ENCODE data around the gene DNAH12.
"Not testable (repeated sequence)": the region's sequence is repeated elsewhere in the genome, so short reads cannot be mapped to it uniquely, and the experiment has no call there.

DNAH12 gene

DNA sequence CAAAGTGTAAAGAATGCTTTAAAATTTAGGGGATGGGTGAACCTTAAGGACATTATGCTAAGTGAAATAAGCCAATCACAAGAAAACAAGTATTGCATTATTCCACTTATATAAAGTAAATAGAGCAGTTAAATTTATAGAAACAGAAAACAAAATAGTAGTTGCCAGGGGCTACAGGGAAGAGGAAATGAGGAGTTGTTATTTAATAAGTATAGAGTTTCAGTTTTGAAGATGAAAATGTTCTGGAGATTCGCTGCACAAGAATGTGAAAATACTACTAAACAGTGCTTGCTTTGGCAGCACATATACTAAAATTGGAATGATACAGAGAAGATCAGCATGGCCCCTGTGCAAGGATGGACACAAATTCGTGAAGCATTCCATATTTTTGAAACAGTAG is 32.0 kb downstream of the DNAH12 start:
- DNase-seq (ENCODE audit: low read depth, low spot score): no peak
- H3K9me3 ChIP-seq (ENCODE audit: insufficient read depth, low read length): no peaks in the 10 kb centered on the region
- TF ChIP-seq SUZ12 (IDR thresholded peaks at IDR 0.05; ENCODE audit: extremely low read depth, insufficient read depth, insufficient read length) (no peak), ZNF274 (IDR thresholded peaks at IDR 0.05; ENCODE audit: low read depth, low read length) (no peak), YY1 (IDR thresholded peaks at IDR 0.05; ENCODE audit: insufficient read depth, insufficient read length) (no peak)
- H3K4me1 ChIP-seq (ENCODE audit: insufficient read depth, insufficient read length): no peaks in the 10 kb centered on the region
- no peak overlapping the region for H3K9ac ChIP-seq (ENCODE audit: insufficient read length, low read depth)
- no peak overlapping the region for H3K4me3 ChIP-seq (ENCODE audit: insufficient read length, low read depth)
- H3K36me3 ChIP-seq (ENCODE audit: insufficient read depth, insufficient read length, low read length): no peaks in the 10 kb centered on the region
- no peaks in the 10 kb centered on the region for H3K27me3 ChIP-seq (ENCODE audit: insufficient read depth, insufficient read length)

DNA sequence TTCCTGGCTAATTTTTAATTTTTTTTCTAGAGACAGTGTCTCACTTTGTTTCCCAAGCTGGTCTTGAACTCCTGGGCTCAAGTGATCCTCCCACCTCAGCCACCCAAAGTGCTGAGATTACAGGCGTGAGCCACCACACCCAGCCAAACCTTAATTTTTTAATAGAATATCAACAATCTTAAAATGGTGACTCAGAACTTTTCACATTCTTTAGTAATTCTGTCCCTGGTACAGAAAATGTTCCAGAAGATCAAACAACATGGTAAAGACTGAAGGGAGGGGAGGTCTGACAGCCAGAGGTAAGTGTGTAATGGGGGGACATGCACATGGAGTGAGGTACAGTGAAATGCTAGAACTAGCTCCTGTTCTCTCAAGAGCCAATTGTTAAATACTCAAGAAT is 38.2 kb downstream of the DNAH12 start:
- DNase-seq (ENCODE audit: low read depth, low spot score): no peak
- no peaks in the 10 kb centered on the region for H3K9me3 ChIP-seq (ENCODE audit: insufficient read depth, low read length)
- no peaks in the 10 kb centered on the region for H3K36me3 ChIP-seq (ENCODE audit: insufficient read depth, insufficient read length, low read length)
- no peak overlapping the region for H3K4me3 ChIP-seq (ENCODE audit: insufficient read length, low read depth)
- no peak overlapping the region for H3K9ac ChIP-seq (ENCODE audit: insufficient read length, low read depth)
- TF ChIP-seq ZNF274 (IDR thresholded peaks at IDR 0.05; ENCODE audit: low read depth, low read length) (no peak), YY1 (IDR thresholded peaks at IDR 0.05; ENCODE audit: insufficient read depth, insufficient read length) (no peak), SUZ12 (IDR thresholded peaks at IDR 0.05; ENCODE audit: extremely low read depth, insufficient read depth, insufficient read length) (no peak)
- H3K4me1 ChIP-seq (ENCODE audit: insufficient read depth, insufficient read length): no peaks in the 10 kb centered on the region
- no peaks in the 10 kb centered on the region for H3K27me3 ChIP-seq (ENCODE audit: insufficient read depth, insufficient read length)

DNA sequence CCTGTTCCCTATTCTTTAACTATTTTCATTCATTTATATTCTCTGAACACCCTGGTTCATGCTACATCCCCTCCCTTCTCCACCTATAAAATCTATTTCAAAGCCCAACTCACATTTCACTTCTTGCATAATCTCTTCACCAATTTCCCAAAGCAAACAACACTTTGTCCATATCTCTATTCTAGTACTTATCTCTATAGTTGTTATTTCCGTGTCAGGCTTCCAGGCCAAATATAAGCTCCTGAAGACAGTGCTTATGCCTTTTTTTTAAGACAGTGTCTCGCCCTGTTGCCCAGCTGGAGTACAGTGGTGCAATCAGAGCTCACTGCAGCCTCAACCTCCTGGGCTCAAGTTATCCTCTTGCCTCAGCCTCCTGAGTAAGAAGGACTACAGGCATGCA is 43.6 kb downstream of the DNAH12 start:
- TF ChIP-seq YY1 (IDR thresholded peaks at IDR 0.05; ENCODE audit: insufficient read depth, insufficient read length) (no peak), SUZ12 (IDR thresholded peaks at IDR 0.05; ENCODE audit: extremely low read depth, insufficient read depth, insufficient read length) (no peak), ZNF274 (IDR thresholded peaks at IDR 0.05; ENCODE audit: low read depth, low read length) (no peak)
- Histone ChIP-seq H3K4me1 (ENCODE audit: insufficient read depth, insufficient read length) (no peaks in the 10 kb centered on the region), H3K36me3 (ENCODE audit: insufficient read depth, insufficient read length, low read length) (no peaks in the 10 kb centered on the region), H3K9me3 (ENCODE audit: insufficient read depth, low read length) (no peaks in the 10 kb centered on the region), H3K4me3 (ENCODE audit: insufficient read length, low read depth) (no peak overlapping the region), H3K27me3 (ENCODE audit: insufficient read depth, insufficient read length) (no peaks in the 10 kb centered on the region), H3K9ac (ENCODE audit: insufficient read length, low read depth) (no peak overlapping the region)
- no peak for DNase-seq (ENCODE audit: low read depth, low spot score)

DNA sequence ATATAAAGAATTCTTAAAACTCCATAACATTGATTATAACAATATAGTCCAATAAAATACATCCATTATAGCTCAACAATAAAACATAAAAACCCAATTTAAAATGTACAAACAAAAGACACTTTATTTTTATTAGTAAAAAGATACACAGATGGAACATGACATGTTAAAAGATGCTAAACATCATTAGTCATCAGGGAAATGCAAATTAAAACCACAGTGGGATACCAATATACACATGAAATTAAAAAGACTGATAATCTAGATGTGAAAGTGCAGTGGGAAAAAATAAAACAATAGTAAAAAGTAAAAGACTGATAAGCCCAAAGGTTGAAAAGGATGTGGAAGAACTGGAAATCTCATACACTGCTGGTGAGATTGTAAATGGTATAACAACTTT is 46.2 kb downstream of the DNAH12 start:
- no peaks in the 10 kb centered on the region for H3K27me3 ChIP-seq (ENCODE audit: insufficient read depth, insufficient read length)
- DNase-seq (ENCODE audit: low read depth, low spot score): no peak
- no peak overlapping the region for H3K9ac ChIP-seq (ENCODE audit: insufficient read length, low read depth)
- H3K36me3 ChIP-seq (ENCODE audit: insufficient read depth, insufficient read length, low read length): no peaks in the 10 kb centered on the region
- no peaks in the 10 kb centered on the region for H3K4me1 ChIP-seq (ENCODE audit: insufficient read depth, insufficient read length)
- no peak overlapping the region for H3K4me3 ChIP-seq (ENCODE audit: insufficient read length, low read depth)
- no peaks in the 10 kb centered on the region for H3K9me3 ChIP-seq (ENCODE audit: insufficient read depth, low read length)
- TF ChIP-seq ZNF274 (IDR thresholded peaks at IDR 0.05; ENCODE audit: low read depth, low read length): no peak

- no peak for DNase-seq (ENCODE audit: low read depth, low spot score)
- Histone ChIP-seq H3K9me3 (ENCODE audit: insufficient read depth, low read length) (no peaks in the 10 kb centered on the region), H3K36me3 (ENCODE audit: insufficient read depth, insufficient read length, low read length) (no peaks in the 10 kb centered on the region), H3K4me3 (ENCODE audit: insufficient read length, low read depth) (no peak overlapping the region), H3K27me3 (ENCODE audit: insufficient read depth, insufficient read length) (no peaks in the 10 kb centered on the region), H3K9ac (ENCODE audit: insufficient read length, low read depth) (no peak overlapping the region), H3K4me1 (ENCODE audit: insufficient read depth, insufficient read length) (no peaks in the 10 kb centered on the region)
- no peak for TF ChIP-seq SUZ12 (IDR thresholded peaks at IDR 0.05; ENCODE audit: extremely low read depth, insufficient read depth, insufficient read length)
- TF ChIP-seq ZNF274 (IDR thresholded peaks at IDR 0.05; ENCODE audit: low read depth, low read length): no peak
- no peak for TF ChIP-seq YY1 (IDR thresholded peaks at IDR 0.05; ENCODE audit: insufficient read depth, insufficient read length)
These were observed 59.6 kb downstream of the DNAH12 start for GRCh38 chr3:57484563-57484962.

DNA sequence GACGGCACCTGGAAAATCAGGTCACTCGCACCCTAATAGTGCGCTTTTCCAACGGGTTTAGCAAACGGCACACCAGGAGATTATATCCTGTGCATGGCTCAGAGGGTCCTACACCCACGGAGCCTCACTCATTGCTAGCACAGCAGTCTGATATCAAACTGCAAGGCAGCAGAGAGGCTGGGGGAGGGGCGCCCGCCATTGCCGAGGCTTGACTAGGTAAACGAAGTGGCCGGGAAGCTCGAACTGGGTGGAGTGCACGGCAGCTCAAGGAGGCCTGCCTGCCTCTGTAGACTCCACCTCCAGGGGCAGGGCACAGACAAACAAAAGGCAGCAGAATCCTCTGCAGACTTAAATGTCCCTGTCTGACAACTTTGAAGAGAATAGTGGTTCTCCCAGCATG is 67.0 kb downstream of the DNAH12 start:
- H3K4me3 ChIP-seq (ENCODE audit: insufficient read length, low read depth): not testable (repeated sequence)

DNA sequence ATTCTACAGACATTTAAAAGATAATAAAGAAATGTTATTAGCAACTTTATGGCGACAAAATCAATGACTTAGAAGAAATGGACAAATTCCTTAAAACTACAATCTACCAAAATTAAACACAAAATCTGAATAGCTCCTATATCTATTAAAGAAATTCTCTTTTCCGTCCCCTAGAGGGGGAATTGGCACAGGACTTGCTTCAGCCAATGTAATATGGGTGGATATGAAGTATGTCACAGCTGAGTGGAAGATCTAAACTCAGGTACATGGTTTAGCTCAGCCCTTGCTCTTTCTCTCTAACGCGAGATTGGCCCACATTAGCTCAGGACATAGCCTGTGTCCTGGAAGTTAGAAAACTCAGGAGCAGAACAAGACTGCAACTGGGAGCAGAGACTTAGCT is 79.3 kb downstream of the DNAH12 start:
- H3K9ac ChIP-seq (ENCODE audit: insufficient read length, low read depth): no peak overlapping the region
- no peak for TF ChIP-seq YY1 (IDR thresholded peaks at IDR 0.05; ENCODE audit: insufficient read depth, insufficient read length)
- TF ChIP-seq ZNF274 (IDR thresholded peaks at IDR 0.05; ENCODE audit: low read depth, low read length): no peak
- no peak for TF ChIP-seq SUZ12 (IDR thresholded peaks at IDR 0.05; ENCODE audit: extremely low read depth, insufficient read depth, insufficient read length)
- H3K4me3 ChIP-seq (ENCODE audit: insufficient read length, low read depth): no peak overlapping the region
- H3K4me1 ChIP-seq (ENCODE audit: insufficient read depth, insufficient read length): no peaks in the 10 kb centered on the region
- no peak for DNase-seq (ENCODE audit: low read depth, low spot score)
- H3K27me3 ChIP-seq (ENCODE audit: insufficient read depth, insufficient read length): no peaks in the 10 kb centered on the region
- no peaks in the 10 kb centered on the region for H3K9me3 ChIP-seq (ENCODE audit: insufficient read depth, low read length)
- H3K36me3 ChIP-seq (ENCODE audit: insufficient read depth, insufficient read length, low read length): no peaks in the 10 kb centered on the region

More for the DNA sequence above, 67.0 kb downstream of the DNAH12 start:
- not testable (repeated sequence) for H3K36me3 ChIP-seq (ENCODE audit: insufficient read depth, insufficient read length, low read length); H3K4me1 ChIP-seq (ENCODE audit: insufficient read depth, insufficient read length); H3K27me3 ChIP-seq (ENCODE audit: insufficient read depth, insufficient read length); DNase-seq (ENCODE audit: low read depth, low spot score); H3K9ac ChIP-seq (ENCODE audit: insufficient read length, low read depth)
- H3K9me3 ChIP-seq (ENCODE audit: insufficient read depth, low read length): peaks cover 11% of the 10 kb centered on the region

DNA sequence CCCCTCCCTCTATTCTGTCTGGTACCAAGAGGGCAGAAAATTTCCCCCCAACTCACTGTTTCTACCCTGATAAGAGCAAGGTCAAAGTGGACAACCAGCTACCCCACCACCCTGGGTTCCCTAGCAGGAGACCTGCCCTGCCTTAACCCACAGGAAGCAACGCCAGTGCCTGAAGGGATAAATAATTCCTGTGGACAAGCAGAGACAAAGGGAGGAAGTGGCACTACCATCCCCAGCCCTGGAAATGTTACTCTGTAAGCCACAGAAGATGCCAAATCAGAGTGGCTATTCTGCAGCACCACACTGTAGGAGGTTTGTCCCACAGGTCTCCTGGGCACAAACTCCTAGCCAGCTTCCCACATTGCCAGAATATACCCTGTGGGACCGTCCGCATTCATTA is 80.1 kb downstream of the DNAH12 start:
- no peaks in the 10 kb centered on the region for H3K36me3 ChIP-seq (ENCODE audit: insufficient read depth, insufficient read length, low read length)
- no peaks in the 10 kb centered on the region for H3K9me3 ChIP-seq (ENCODE audit: insufficient read depth, low read length)
- H3K27me3 ChIP-seq (ENCODE audit: insufficient read depth, insufficient read length): no peaks in the 10 kb centered on the region
- TF ChIP-seq SUZ12 (IDR thresholded peaks at IDR 0.05; ENCODE audit: extremely low read depth, insufficient read depth, insufficient read length): no peak
- TF ChIP-seq YY1 (IDR thresholded peaks at IDR 0.05; ENCODE audit: insufficient read depth, insufficient read length): no peak
- no peak for TF ChIP-seq ZNF274 (IDR thresholded peaks at IDR 0.05; ENCODE audit: low read depth, low read length)
- H3K4me1 ChIP-seq (ENCODE audit: insufficient read depth, insufficient read length): no peaks in the 10 kb centered on the region
- no peak overlapping the region for H3K4me3 ChIP-seq (ENCODE audit: insufficient read length, low read depth)
- H3K9ac ChIP-seq (ENCODE audit: insufficient read length, low read depth): no peak overlapping the region
- no peak for DNase-seq (ENCODE audit: low read depth, low spot score)
